ENCODE results near the gene ST3GAL3.

DNA sequence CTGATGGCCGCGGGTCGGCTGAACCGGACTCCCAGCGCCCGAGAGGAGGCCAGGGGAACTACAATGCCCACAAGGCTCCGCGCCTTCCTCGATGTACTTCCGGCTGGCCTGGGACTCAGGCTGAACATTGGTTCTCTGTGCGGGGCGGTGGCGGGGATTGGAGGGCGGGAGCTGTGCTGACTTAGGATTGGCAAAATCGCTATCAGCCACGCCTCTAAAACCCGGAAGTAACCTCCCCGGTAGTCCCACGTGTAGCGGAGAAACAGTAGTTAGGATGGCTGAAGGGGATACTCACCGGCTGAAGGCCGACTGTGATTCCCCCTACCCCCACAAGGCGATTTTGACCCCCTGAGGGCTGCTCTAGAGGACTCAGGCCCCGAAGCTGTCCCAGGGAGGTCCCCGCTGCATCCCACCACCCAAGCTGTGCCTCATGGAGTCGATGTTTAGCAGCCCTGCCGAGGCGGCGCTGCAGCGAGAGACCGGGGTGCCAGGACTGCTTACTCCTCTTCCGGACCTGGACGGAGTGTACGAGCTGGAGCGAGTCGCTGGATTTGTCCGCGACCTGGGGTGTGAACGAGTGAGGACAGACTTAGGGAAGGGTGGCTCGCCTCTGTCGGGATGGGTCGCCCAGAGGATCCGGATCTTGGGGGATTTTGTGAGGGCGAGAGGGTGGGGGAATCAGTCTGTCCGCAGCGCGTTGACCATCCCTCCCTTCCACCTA lies 262.6 kb downstream of the ST3GAL3 start, which contains the start of gene DPH2:
- peak; percentile 11 for TF ChIP-seq POLR2AphosphoS5 (IDR thresholded peaks at IDR 0.05)
- TF ChIP-seq, protein P1, sequence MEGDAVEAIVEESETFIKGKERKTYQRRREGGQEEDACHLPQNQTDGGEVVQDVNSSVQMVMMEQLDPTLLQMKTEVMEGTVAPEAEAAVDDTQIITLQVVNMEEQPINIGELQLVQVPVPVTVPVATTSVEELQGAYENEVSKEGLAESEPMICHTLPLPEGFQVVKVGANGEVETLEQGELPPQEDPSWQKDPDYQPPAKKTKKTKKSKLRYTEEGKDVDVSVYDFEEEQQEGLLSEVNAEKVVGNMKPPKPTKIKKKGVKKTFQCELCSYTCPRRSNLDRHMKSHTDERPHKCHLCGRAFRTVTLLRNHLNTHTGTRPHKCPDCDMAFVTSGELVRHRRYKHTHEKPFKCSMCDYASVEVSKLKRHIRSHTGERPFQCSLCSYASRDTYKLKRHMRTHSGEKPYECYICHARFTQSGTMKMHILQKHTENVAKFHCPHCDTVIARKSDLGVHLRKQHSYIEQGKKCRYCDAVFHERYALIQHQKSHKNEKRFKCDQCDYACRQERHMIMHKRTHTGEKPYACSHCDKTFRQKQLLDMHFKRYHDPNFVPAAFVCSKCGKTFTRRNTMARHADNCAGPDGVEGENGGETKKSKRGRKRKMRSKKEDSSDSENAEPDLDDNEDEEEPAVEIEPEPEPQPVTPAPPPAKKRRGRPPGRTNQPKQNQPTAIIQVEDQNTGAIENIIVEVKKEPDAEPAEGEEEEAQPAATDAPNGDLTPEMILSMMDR (IDR thresholded peaks at IDR 0.05) = peak in 2 of 4 experiments; percentile 20 to 59
